ENCODE measurements around the gene FAF1. TPM values are rescaled to one million over a fixed set of nuclear protein-coding genes. Genes with fewer than 3 reads are reported as not detected.
"Not testable (repeated sequence)": the region's sequence is repeated elsewhere in the genome, so short reads cannot be mapped to it uniquely, and the experiment has no call there.

FAF1 gene
- total RNA-seq, 1 donor from 2014 or later = 52.0 TPM

DNA sequence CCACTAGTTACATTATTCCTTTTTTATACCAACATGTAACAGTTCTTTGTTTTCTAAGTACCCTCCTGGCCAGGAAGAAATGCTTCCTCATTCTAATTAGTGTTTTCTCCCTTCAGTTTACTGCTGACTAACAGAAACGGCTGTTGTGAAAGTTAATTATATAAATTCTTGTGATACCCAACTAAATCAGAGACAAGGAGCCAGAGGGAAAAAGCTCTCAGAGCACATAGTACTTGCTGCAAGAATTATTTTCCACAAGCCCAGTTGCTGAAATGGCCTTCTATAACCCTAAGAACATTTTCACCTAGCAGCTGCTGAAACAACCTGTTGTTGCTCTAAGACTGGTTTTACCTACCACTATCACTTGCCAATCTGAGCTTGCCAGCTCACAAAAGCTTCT is 82.4 kb downstream of the FAF1 start:
- no peak overlapping the region for H3K27ac Mint-ChIP-seq (ENCODE audit: unreplicated experiment)
- no peaks in the 10 kb centered on the region for H3K9me3 Mint-ChIP-seq (ENCODE audit: unreplicated experiment)
- TF ChIP-seq, protein P1, sequence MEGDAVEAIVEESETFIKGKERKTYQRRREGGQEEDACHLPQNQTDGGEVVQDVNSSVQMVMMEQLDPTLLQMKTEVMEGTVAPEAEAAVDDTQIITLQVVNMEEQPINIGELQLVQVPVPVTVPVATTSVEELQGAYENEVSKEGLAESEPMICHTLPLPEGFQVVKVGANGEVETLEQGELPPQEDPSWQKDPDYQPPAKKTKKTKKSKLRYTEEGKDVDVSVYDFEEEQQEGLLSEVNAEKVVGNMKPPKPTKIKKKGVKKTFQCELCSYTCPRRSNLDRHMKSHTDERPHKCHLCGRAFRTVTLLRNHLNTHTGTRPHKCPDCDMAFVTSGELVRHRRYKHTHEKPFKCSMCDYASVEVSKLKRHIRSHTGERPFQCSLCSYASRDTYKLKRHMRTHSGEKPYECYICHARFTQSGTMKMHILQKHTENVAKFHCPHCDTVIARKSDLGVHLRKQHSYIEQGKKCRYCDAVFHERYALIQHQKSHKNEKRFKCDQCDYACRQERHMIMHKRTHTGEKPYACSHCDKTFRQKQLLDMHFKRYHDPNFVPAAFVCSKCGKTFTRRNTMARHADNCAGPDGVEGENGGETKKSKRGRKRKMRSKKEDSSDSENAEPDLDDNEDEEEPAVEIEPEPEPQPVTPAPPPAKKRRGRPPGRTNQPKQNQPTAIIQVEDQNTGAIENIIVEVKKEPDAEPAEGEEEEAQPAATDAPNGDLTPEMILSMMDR (IDR thresholded peaks at IDR 0.05) = no peak

GRCh38 chr1:50873458-50874187 is 86.4 kb downstream of the FAF1 start:
- TF ChIP-seq, protein P1 (IDR thresholded peaks at IDR 0.05) = peak; percentile 70

More for the DNA sequence above, 82.4 kb downstream of the FAF1 start:
- Mint-ChIP-seq H3K27me3 (ENCODE audit: unreplicated experiment) (no peaks in the 10 kb centered on the region), H3K36me3 (ENCODE audit: unreplicated experiment) (no peaks in the 10 kb centered on the region), H3K4me1 (ENCODE audit: unreplicated experiment) (peaks cover 2% of the 10 kb centered on the region), H3K4me3 (ENCODE audit: unreplicated experiment) (no peak overlapping the region)
- no peak for DNase-seq (ENCODE audit: extremely low spot score, unreplicated experiment)

DNA sequence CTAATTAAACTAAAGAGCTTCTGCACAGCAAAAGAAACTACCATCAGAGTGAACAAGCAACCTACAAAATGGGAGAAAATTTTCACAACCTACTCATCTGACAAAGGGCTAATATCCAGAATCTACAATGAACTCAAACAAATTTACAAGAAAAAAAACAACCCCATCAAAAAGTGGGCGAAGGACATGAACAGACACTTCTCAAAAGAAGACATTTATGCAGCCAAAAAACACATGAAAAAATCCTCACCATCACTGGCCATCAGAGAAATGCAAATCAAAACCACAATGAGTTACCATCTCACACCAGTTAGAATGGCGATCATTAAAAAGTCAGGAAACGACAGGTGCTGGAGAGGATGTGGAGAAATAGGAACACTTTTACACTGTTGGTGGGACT is 95.2 kb downstream of the FAF1 start:
- not testable (repeated sequence) for H3K4me1 Mint-ChIP-seq (ENCODE audit: unreplicated experiment); H3K4me3 Mint-ChIP-seq (ENCODE audit: unreplicated experiment); H3K36me3 Mint-ChIP-seq (ENCODE audit: unreplicated experiment); H3K27ac Mint-ChIP-seq (ENCODE audit: unreplicated experiment); H3K27me3 Mint-ChIP-seq (ENCODE audit: unreplicated experiment); DNase-seq (ENCODE audit: extremely low spot score, unreplicated experiment)
- H3K9me3 Mint-ChIP-seq (ENCODE audit: unreplicated experiment) = peaks cover 37% of the 10 kb centered on the region

More at GRCh38 chr1:50873458-50874187, 86.4 kb downstream of the FAF1 start:
- DNase-seq (ENCODE audit: extremely low spot score, unreplicated experiment) = no peak
- Mint-ChIP-seq H3K27me3 (ENCODE audit: unreplicated experiment) (no peaks in the 10 kb centered on the region), H3K36me3 (ENCODE audit: unreplicated experiment) (no peaks in the 10 kb centered on the region), H3K4me1 (ENCODE audit: unreplicated experiment) (peaks cover 2% of the 10 kb centered on the region), H3K27ac (ENCODE audit: unreplicated experiment) (no peak overlapping the region), H3K9me3 (ENCODE audit: unreplicated experiment) (no peaks in the 10 kb centered on the region), H3K4me3 (ENCODE audit: unreplicated experiment) (peak overlapping the region; percentile 70)

- no peaks in the 10 kb centered on the region for H3K27me3 Mint-ChIP-seq (ENCODE audit: unreplicated experiment)
- TF ChIP-seq, protein P1 (IDR thresholded peaks at IDR 0.05) = no peak
- peaks cover 12% of the 10 kb centered on the region for H3K36me3 Mint-ChIP-seq (ENCODE audit: unreplicated experiment)
- DNase-seq (ENCODE audit: extremely low spot score, unreplicated experiment) = no peak
- no peak overlapping the region for H3K27ac Mint-ChIP-seq (ENCODE audit: unreplicated experiment)
- H3K9me3 Mint-ChIP-seq (ENCODE audit: unreplicated experiment) = peaks cover 42% of the 10 kb centered on the region
- no peak overlapping the region for H3K4me3 Mint-ChIP-seq (ENCODE audit: unreplicated experiment)
- H3K4me1 Mint-ChIP-seq (ENCODE audit: unreplicated experiment) = peaks cover 8% of the 10 kb centered on the region
Measured at GRCh38 chr1:50861772-50862171, 98.3 kb downstream of the FAF1 start.

- DNase-seq (ENCODE audit: extremely low spot score, unreplicated experiment) = no peak
- TF ChIP-seq, protein P1 (IDR thresholded peaks at IDR 0.05) = no peak
- Mint-ChIP-seq H3K36me3 (ENCODE audit: unreplicated experiment) (peaks cover 12% of the 10 kb centered on the region), H3K27me3 (ENCODE audit: unreplicated experiment) (no peaks in the 10 kb centered on the region), H3K4me3 (ENCODE audit: unreplicated experiment) (no peak overlapping the region), H3K9me3 (ENCODE audit: unreplicated experiment) (peaks cover 35% of the 10 kb centered on the region), H3K4me1 (ENCODE audit: unreplicated experiment) (peaks cover 8% of the 10 kb centered on the region), H3K27ac (ENCODE audit: unreplicated experiment) (no peak overlapping the region)
Measured at GRCh38 chr1:50860702-50861101, 99.4 kb downstream of the FAF1 start.
